CD4-positive, alpha-beta T cell (primary cell): ENCODE data around the gene IKBKE. TPM values are rescaled to one million over a fixed set of nuclear protein-coding genes. Genes with fewer than 3 reads are reported as not detected.

Source experiments
- ATAC-seq: fragments of 200-7000 bp; cut with Tn5 transposase; one replicate; pipeline ENCODE4 v1.10.0; 2022; ENCODE audit warnings: mild to moderate bottlenecking; ENCODE audit not compliant: poor library complexity
- CTCF ChIA-PET: fragments of 350-600 bp; sonication (Branson Sonifier 250); formaldehyde crosslinking; loops from one replicate; lab custom pipeline; 2021; ENCODE audit warnings: antibody characterized with exemption, inconsistent platforms; lab: Charles Lee
- POLR2A ChIA-PET: fragments of 350-600 bp; sonication (Branson Sonifier 250); formaldehyde crosslinking; loops from one replicate; lab custom pipeline; 2021; ENCODE audit warnings: antibody characterized with exemption, inconsistent platforms; lab: Charles Lee
- DNase-seq, 14 experiments: peaks; one replicate each; pipeline ENCODE4 v3.0.0-alpha.2; 2013 to 2020; ENCODE audit warnings: mixed read lengths in 2 of 14
- H3K27ac ChIP-seq, 2 donors: one replicate each; pipeline versions ENCODE4 v1.5.1 to v1.7.0; 2013; ENCODE audit warnings: low read length in 2 of 2, low read depth in 1 of 2, mild to moderate bottlenecking in 1 of 2
- H3K27me3 ChIP-seq, 2 experiments: 1 replicate in 1 of 2; 2 replicates in 1 of 2; pipeline versions ENCODE4 v1.6.1 to v1.7.0; 2013; ENCODE audit warnings: low read length in 2 of 2, control low read depth in 1 of 2, mild to moderate bottlenecking in 1 of 2, moderate library complexity in 1 of 2; ENCODE audit not compliant: insufficient read depth in 2 of 2, control insufficient read depth in 1 of 2
- H3K36me3 ChIP-seq: one replicate; pipeline ENCODE4 v1.6.1; 2013; ENCODE audit warnings: low read length, control low read depth; ENCODE audit not compliant: insufficient read depth
- H3K4me1 ChIP-seq: one replicate; pipeline ENCODE4 v1.6.1; 2013; ENCODE audit warnings: low read length, control low read depth; ENCODE audit not compliant: insufficient read depth
- H3K4me3 ChIP-seq: one replicate; pipeline ENCODE4 v1.5.1; 2013; ENCODE audit warnings: mild to moderate bottlenecking, low read length, moderate library complexity
- H3K9me3 ChIP-seq, 2 experiments: 1 replicate in 1 of 2; 2 replicates in 1 of 2; pipeline versions ENCODE4 v1.6.1 to v1.7.0; 2013; ENCODE audit warnings: low read length in 2 of 2, mild to moderate bottlenecking in 2 of 2, control low read depth in 1 of 2, moderate library complexity in 1 of 2; ENCODE audit not compliant: control insufficient read depth in 1 of 2, insufficient read depth in 1 of 2
- H3K27ac Mint-ChIP-seq: one replicate; pipeline ENCODE4 v1.8.0; 2020; ENCODE audit warnings: mixed read lengths
- H3K27me3 Mint-ChIP-seq: one replicate; pipeline ENCODE4 v1.8.0; 2021; ENCODE audit warnings: mixed read lengths
- H3K36me3 Mint-ChIP-seq: one replicate; pipeline ENCODE4 v1.8.0; 2021; ENCODE audit warnings: low read depth, mixed read lengths
- H3K4me1 Mint-ChIP-seq: one replicate; pipeline ENCODE4 v1.8.0; 2021; ENCODE audit warnings: low read depth, mixed read lengths
- H3K4me3 Mint-ChIP-seq: one replicate; pipeline ENCODE4 v1.8.0; 2020; ENCODE audit warnings: mild to moderate bottlenecking, mixed read lengths
- H3K9me3 Mint-ChIP-seq: one replicate; pipeline ENCODE4 v1.8.0; 2020; ENCODE audit warnings: mixed read lengths
- CTCF ChIP-seq: fragments of 200-600 bp; IDR thresholded peaks from one replicate; pipeline ENCODE4 v1.8.0; 2022; ENCODE audit warnings: antibody characterized with exemption, mild to moderate bottlenecking
- intact Hi-C, 2 experiments: fragments of 100-400 bp; cut with DNase I in 1 of 2; cut with micrococcal nuclease in 1 of 2; formaldehyde crosslinking; loops; one replicate each; pipeline versions ENCODE4 v1.15.1 to v1.9.0; 2023 to 2025; cut with DNase I, micrococcal nuclease
- total RNA-seq, 174 experiments: library from RNA in 2 of 174; stranded (reverse) in 2 of 174; gene quantifications; one replicate each; pipeline ENCODE4 v1.2.3 and lab custom pipeline; 2021 to 2026

Gene IKBKE
- total RNA-seq, 2 experiments from 2014 or later: 27.9 to 29.8 TPM

GRCh38 chr1:206447792-206448191, 22.5 kb upstream of the IKBKE start:
- intact Hi-C loops: no loop called here
- H3K4me1 ChIP-seq: no peaks in the 10 kb centered on the region
- peaks cover 35% of the 10 kb centered on the region for H3K36me3 Mint-ChIP-seq
- no peak overlapping the region for H3K4me3 Mint-ChIP-seq
- H3K4me3 ChIP-seq: no peak overlapping the region
- H3K27me3 Mint-ChIP-seq: no peaks in the 10 kb centered on the region
- no peak for TF ChIP-seq CTCF
- no peak overlapping the region for H3K27ac Mint-ChIP-seq
- H3K4me1 Mint-ChIP-seq: no peaks in the 10 kb centered on the region
- H3K9me3 ChIP-seq: no peaks in the 10 kb centered on the region
- no peak overlapping the region for H3K27ac ChIP-seq
- ChIA-PET POLR2A (no interaction called here), CTCF (no interaction called here)
- no peaks in the 10 kb centered on the region for H3K27me3 ChIP-seq
- ATAC-seq (no peak), DNase-seq (no peak)
- no peaks in the 10 kb centered on the region for H3K9me3 Mint-ChIP-seq
- H3K36me3 ChIP-seq: peaks cover 30% of the 10 kb centered on the region

- ChIA-PET POLR2A (no interaction called here), CTCF (no interaction called here)
- H3K27me3 ChIP-seq: no peaks in the 10 kb centered on the region
- Mint-ChIP-seq H3K27ac (no peak overlapping the region), H3K27me3 (no peaks in the 10 kb centered on the region), H3K4me3 (no peak overlapping the region), H3K4me1 (no peaks in the 10 kb centered on the region), H3K9me3 (no peaks in the 10 kb centered on the region), H3K36me3 (peaks cover 35% of the 10 kb centered on the region)
- peaks cover 35% of the 10 kb centered on the region for H3K36me3 ChIP-seq
- H3K27ac ChIP-seq: no peak overlapping the region
- ATAC-seq: no peak
- H3K4me3 ChIP-seq: no peak overlapping the region
- H3K4me1 ChIP-seq: no peaks in the 10 kb centered on the region
- intact Hi-C loops: no loop called here
- no peak for DNase-seq
- no peaks in the 10 kb centered on the region for H3K9me3 ChIP-seq
- TF ChIP-seq CTCF: no peak
Measured at GRCh38 chr1:206448471-206448870, 21.8 kb upstream of the IKBKE start.

- ChIA-PET POLR2A (no interaction called here), CTCF (no interaction called here)
- intact Hi-C loops: no loop called here
- no peak for DNase-seq
- Histone ChIP-seq H3K4me3 (no peak overlapping the region), H3K27me3 (no peaks in the 10 kb centered on the region), H3K36me3 (peaks cover 33% of the 10 kb centered on the region), H3K9me3 (no peaks in the 10 kb centered on the region), H3K4me1 (no peaks in the 10 kb centered on the region), H3K27ac (no peak overlapping the region)
- H3K27ac Mint-ChIP-seq: no peak overlapping the region
- no peak for TF ChIP-seq CTCF
- H3K27me3 Mint-ChIP-seq: no peaks in the 10 kb centered on the region
- H3K4me1 Mint-ChIP-seq: no peaks in the 10 kb centered on the region
- ATAC-seq: no peak
- H3K4me3 Mint-ChIP-seq: no peak overlapping the region
- no peaks in the 10 kb centered on the region for H3K9me3 Mint-ChIP-seq
- H3K36me3 Mint-ChIP-seq: peaks cover 30% of the 10 kb centered on the region
Measured at GRCh38 chr1:206449565-206449964, 20.7 kb upstream of the IKBKE start.
